Activated T-helper 17 cell treated with anti-CD3 and anti-CD28 coated beads, Interleukin-2, amount 50 U/mL, for 72 hours (primary cell): ENCODE data around the gene EPHB6. TPM values are rescaled to one million over a fixed set of nuclear protein-coding genes. Genes with fewer than 3 reads are reported as not detected.
A peak's percentile ranks its signal among the peaks of the same experiment; 100 is the strongest.

Experiments
- ATAC-seq: fragments of 150-1000 bp; cut with Tn5 transposase; replicated peaks from 2 replicates; pipeline ENCODE4 v1.10.0; 2021; ENCODE audit warnings: mild to moderate bottlenecking, moderate library complexity
- H3K27ac Mint-ChIP-seq: one replicate; pipeline ENCODE4 v1.8.0; 2022; ENCODE audit warnings: mixed read lengths
- H3K27me3 Mint-ChIP-seq: one replicate; pipeline ENCODE4 v1.8.0; 2022; ENCODE audit warnings: mixed read lengths
- H3K36me3 Mint-ChIP-seq: one replicate; pipeline ENCODE4 v1.8.0; 2022; ENCODE audit warnings: low read depth, mild to moderate bottlenecking, mixed read lengths
- H3K4me1 Mint-ChIP-seq: one replicate; pipeline ENCODE4 v1.8.0; 2022; ENCODE audit warnings: mixed read lengths
- H3K4me3 Mint-ChIP-seq: one replicate; pipeline ENCODE4 v1.8.0; 2022; ENCODE audit warnings: mild to moderate bottlenecking, mixed read lengths
- H3K9me3 Mint-ChIP-seq: one replicate; pipeline ENCODE4 v1.8.0; 2022; ENCODE audit warnings: mixed read lengths
- total RNA-seq, 2 donors: library from RNA; stranded (reverse); gene quantifications; one replicate each; pipeline ENCODE4 v1.2.3, GENCODE V29; 2022

Gene EPHB6
- total RNA-seq, 2 donors from 2014 or later = 8.0 to 14.9 TPM

DNA sequence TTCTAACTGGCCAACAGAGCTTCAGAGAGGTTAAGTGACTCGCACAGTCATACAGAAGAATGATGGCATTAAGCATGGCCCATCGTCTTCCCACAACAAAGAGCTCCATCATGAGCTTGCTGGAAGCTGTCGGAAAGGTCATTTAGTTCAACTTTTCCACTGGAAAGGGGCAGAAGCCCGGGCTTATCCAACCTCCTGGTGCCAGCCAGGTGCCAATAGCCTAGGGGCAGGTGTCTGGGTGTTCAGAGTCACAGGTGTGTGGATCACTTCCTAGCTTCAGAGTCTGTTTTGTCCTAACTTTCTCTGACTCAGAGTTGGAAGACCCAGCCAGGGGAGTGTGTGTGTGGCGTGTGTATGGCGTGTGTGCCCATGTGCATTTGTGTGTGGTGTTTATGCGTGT lies 32.0 kb downstream of the EPHB6 start:
- no peak overlapping the region for H3K4me3 Mint-ChIP-seq
- H3K9me3 Mint-ChIP-seq = no peaks in the 10 kb centered on the region
- peaks cover 9% of the 10 kb centered on the region for H3K27me3 Mint-ChIP-seq
- H3K27ac Mint-ChIP-seq = no peak overlapping the region
- no peak for ATAC-seq
- no peaks in the 10 kb centered on the region for H3K4me1 Mint-ChIP-seq
- no peaks in the 10 kb centered on the region for H3K36me3 Mint-ChIP-seq

DNA sequence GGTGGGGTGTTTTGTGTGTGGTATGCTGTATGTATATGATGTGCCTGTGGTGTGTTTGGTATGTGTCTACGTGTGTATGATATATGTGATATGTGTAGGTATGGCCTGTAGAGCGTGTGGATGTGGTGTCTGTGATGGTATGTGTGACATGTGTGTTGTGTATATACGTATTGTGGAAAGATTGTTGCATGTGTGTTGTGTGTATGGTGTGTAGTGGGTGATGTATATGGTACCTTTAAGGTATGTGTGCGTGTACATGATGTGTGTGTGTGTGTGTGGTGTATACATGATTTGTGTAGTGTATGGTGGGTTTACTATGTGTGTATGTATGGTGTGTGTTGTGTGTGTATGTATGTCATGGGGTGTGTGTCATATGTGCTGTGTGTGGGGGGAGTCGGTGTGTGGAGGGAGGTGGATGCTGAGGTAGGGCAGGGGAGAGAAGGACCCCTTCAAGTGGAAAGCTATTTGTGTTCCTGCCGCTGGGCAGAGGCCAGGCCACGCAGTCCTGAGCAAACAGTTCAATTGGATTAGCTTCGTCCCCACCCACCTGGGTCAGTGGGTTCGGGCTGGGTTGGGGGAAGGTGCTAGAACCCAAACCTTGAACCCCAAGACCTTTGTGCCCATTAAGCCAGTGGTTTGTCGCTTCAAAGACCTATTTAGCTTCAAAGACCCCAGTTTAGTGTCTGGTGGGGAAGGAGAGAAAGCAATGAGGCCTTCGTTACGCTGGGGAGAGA lies 32.6 kb downstream of the EPHB6 start:
- H3K36me3 Mint-ChIP-seq = no peaks in the 10 kb centered on the region
- H3K4me3 Mint-ChIP-seq = no peak overlapping the region
- H3K9me3 Mint-ChIP-seq = no peaks in the 10 kb centered on the region
- ATAC-seq = no peak
- H3K4me1 Mint-ChIP-seq = no peaks in the 10 kb centered on the region
- H3K27ac Mint-ChIP-seq = no peak overlapping the region
- H3K27me3 Mint-ChIP-seq = peaks cover 9% of the 10 kb centered on the region

DNA sequence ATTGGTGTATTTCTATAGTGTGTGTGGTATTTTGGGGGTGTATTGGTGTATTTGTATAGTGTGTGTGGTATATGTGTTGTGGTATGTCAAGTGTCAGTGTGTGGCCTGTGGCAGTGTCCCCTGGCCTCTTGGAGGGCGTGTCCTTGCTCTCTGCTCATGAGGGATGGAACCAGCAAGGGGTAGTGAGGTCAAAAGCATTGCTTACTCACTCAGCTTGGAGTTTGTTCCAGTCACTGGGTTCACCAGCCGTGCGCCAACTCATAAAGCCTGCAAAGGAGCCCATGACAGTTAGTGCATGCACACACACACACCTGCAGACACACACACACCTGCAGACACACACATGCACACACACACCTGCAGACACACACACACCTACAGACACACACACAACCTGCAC lies 34.9 kb downstream of the EPHB6 start:
- ATAC-seq = no peak
- no peaks in the 10 kb centered on the region for H3K4me1 Mint-ChIP-seq
- no peaks in the 10 kb centered on the region for H3K9me3 Mint-ChIP-seq
- peaks cover 9% of the 10 kb centered on the region for H3K27me3 Mint-ChIP-seq
- no peaks in the 10 kb centered on the region for H3K36me3 Mint-ChIP-seq
- no peak overlapping the region for H3K27ac Mint-ChIP-seq
- H3K4me3 Mint-ChIP-seq = no peak overlapping the region

DNA sequence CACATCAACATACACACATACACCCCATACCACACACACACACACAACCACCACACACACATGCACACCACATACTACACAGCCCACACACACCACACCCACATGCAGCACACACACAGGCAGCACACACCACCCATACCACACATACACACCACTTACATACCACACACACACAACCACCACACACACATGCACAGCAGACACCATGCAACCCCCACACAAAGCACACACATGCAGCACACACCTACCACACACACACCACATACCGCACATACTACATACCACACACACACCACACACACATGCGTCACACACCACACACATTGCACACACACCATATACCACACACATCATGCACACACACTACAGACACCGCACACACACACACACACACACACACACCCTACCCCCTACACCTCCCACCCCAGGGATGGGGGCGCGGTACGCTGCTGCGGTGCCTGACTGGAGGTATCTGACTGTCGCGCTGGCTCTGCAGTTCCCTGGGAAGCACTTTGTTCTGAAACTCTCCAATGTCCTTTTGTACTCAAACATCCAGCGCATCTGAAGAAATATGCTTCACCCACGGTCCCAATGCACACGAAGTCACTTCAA lies 36.1 kb downstream of the EPHB6 start:
- no peaks in the 10 kb centered on the region for H3K36me3 Mint-ChIP-seq
- peaks cover 9% of the 10 kb centered on the region for H3K27me3 Mint-ChIP-seq
- H3K4me1 Mint-ChIP-seq = no peaks in the 10 kb centered on the region

DNA sequence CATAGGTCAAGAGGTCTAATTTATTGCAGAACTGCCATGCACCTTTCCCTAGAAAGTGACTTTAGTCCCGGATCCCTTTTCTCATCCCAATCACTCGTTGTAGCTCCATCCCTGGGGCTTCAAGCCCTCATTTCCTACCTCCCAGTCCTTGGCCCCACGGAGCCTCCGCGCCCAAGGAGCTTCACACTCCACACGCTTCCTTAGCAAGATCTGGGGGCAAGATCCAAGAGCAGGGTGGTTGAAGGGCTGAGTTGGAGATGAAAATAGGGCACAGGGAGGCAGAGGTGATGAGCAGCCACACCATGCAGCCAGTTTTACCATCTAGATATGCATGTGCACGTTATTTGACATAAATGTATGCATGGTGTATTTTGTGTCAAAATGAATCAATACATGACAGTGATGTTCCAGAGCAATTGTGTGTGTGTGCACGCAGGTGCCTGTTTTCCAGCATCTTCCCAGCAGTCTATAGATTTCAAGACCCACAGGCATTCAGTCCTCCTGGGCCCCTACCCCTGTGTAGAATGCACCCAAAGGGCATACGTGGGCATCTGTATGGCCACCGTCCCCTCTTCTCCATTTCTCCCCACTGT lies 36.7 kb downstream of the EPHB6 start:
- Mint-ChIP-seq H3K9me3 (no peaks in the 10 kb centered on the region), H3K36me3 (no peaks in the 10 kb centered on the region), H3K4me1 (no peaks in the 10 kb centered on the region), H3K27ac (no peak overlapping the region), H3K4me3 (no peak overlapping the region), H3K27me3 (peaks cover 14% of the 10 kb centered on the region)
- no peak for ATAC-seq

More for the DNA sequence above, 36.1 kb downstream of the EPHB6 start:
- no peak for ATAC-seq
- Mint-ChIP-seq H3K27ac (no peak overlapping the region), H3K4me3 (no peak overlapping the region), H3K9me3 (no peaks in the 10 kb centered on the region)

DNA sequence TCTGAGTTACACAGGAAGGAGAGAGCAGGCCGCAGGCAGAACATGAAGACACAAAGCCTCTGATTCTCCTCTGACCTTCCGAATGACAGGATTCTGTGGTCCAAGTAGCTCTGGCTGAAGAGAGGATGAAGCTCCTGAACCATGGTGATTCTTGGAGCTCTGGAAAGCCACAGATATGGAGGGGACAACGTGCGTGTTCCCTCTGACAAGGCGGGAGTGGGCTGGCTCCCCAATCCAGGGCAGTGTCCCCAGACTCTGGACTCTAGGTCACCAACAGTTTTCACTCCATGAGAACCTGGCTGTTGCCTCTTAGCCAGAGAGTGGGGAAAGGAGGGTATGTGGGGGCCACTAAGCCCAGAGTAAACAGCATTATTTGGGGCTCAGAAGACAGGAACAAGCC lies 38.1 kb downstream of the EPHB6 start:
- no peak for ATAC-seq
- Mint-ChIP-seq H3K27ac (no peak overlapping the region), H3K4me1 (no peaks in the 10 kb centered on the region), H3K27me3 (peaks cover 19% of the 10 kb centered on the region), H3K9me3 (no peaks in the 10 kb centered on the region), H3K4me3 (no peak overlapping the region), H3K36me3 (no peaks in the 10 kb centered on the region)

DNA sequence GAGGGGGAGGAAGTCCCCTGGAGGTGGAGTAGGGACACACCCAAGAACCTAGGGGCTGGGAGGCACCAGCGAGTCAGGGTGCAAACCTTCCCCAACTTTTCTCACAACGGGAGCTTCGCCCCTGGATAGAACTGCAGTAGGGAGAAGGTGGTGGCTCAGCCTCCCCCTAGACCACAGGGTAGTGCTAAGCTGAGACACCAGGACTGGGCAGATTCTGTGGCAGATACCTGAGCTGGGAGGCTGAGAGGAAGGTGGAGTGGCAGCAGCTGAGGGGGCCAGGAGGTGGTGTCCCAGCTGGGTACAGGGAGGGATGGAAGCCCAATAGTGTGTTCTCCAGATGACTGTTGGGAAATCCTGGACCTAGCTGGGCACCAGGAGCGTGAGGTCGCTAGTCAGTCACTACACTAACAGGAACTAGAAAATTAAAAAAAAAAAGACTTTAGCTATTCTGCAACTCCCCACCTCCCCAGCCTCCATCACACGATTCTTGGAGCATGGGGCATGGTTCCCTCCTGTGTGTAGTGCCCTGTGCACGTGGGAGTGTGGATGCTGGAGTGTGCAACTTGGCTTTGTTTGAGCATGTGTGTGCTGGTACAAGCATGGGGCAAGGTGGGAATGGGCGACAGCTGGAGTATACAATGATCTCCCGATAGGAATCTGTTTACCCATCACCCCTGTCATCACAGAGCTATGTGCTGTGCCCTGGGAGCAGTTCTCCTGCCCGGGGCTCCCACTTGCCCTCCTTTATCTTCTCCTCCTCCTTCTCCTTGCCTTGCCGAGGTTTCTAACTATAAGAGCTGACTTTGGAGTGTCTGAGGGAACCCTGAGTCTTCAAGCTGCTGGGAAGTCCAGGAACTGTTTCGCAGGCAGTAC lies 39.5 kb downstream of the EPHB6 start:
- no peaks in the 10 kb centered on the region for H3K4me1 Mint-ChIP-seq
- no peak overlapping the region for H3K4me3 Mint-ChIP-seq
- no peak for ATAC-seq
- H3K27ac Mint-ChIP-seq = no peak overlapping the region
- H3K36me3 Mint-ChIP-seq = no peaks in the 10 kb centered on the region
- no peaks in the 10 kb centered on the region for H3K9me3 Mint-ChIP-seq
- peaks cover 19% of the 10 kb centered on the region for H3K27me3 Mint-ChIP-seq

DNA sequence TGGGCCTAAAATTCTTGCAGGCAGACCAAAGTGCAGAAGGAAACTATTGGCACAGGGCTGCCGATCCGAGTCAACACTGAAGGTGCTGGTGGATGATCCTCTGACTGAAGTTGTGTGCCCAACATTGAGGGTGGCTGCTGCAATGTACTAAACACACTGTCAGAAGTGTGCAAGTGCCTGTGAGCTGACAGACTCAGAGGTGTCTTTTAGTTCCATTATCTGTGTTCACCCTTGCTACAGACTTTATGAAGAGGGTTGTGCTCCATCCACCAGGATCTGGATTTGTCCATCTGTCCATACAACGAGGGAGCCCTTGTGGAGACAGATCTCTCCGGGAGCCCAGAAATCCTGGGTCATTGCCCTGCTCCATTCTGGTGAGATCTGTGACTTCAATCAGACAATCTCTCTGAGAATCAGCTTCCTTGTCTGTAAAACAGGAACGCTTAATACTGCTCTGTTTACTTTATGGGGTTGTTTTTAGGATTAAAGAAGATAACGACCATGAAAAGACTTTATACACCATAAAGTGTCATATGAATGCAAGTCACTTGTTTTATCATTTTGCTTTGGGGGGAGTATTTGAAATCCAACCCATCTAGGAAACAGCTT lies 40.2 kb downstream of the EPHB6 start:
- Mint-ChIP-seq H3K4me3 (no peak overlapping the region), H3K27me3 (peaks cover 19% of the 10 kb centered on the region), H3K4me1 (no peaks in the 10 kb centered on the region), H3K27ac (no peak overlapping the region), H3K36me3 (no peaks in the 10 kb centered on the region), H3K9me3 (no peaks in the 10 kb centered on the region)
- no peak for ATAC-seq

DNA sequence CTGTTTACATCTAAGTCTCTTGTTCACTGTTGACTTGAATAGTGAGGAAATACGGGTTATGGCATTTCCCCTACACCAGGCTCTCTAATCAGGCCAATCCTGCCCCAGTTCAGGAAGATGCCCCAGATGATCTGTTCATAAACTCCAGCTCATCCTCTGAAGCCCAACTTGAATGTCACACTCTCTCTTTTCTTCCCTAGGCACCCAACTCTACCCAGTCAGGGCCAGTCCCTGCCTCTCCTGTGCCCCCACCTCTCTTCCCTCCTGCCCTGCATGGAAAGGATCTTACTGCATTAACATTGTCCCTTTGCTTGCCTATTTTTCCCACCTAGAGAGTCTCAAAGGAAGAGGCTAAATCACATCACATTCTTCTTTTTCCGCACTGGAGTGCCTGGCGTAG lies 41.3 kb downstream of the EPHB6 start:
- H3K4me1 Mint-ChIP-seq = no peaks in the 10 kb centered on the region

DNA sequence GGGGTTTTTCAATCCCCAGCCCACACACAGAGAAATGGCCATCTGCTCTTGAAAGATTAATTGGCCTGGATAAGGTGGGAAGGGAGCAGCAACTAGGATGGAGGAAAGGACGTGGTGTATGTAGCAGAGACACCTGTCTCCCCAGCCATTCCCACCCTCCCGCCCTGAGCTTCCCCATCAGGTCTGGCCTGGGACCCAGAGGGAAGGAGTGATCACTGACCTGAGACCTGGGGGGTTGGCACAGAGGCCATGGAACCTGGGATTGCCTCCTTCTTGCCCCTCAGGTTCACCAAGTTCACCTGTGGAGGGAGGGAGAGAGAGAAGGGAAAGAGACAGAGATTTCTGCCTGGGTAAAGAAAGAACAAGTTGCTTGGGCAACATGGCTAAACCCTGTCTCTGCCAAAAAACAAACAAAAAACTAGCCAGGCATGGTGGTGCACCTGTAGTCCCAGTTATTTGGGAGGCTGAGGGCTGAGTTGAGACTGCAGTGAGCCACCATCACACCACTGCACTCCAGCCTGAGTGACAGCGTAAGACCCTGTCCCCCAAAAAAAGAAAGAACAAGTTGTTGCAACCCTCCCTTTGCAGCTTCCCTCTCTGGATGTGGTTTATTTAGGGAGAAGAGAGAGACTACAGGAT lies 42.0 kb downstream of the EPHB6 start:
- Mint-ChIP-seq H3K27ac (peak overlapping the region; percentile 2), H3K9me3 (no peaks in the 10 kb centered on the region), H3K36me3 (no peaks in the 10 kb centered on the region), H3K4me1 (no peaks in the 10 kb centered on the region), H3K27me3 (peaks cover 14% of the 10 kb centered on the region), H3K4me3 (no peak overlapping the region)
- no peak for ATAC-seq

More for the DNA sequence above, 41.3 kb downstream of the EPHB6 start:
- ATAC-seq = no peak
- no peaks in the 10 kb centered on the region for H3K9me3 Mint-ChIP-seq
- H3K36me3 Mint-ChIP-seq = no peaks in the 10 kb centered on the region
- peak overlapping the region; percentile 2 for H3K27ac Mint-ChIP-seq
- H3K27me3 Mint-ChIP-seq = peaks cover 14% of the 10 kb centered on the region
- H3K4me3 Mint-ChIP-seq = no peak overlapping the region

DNA sequence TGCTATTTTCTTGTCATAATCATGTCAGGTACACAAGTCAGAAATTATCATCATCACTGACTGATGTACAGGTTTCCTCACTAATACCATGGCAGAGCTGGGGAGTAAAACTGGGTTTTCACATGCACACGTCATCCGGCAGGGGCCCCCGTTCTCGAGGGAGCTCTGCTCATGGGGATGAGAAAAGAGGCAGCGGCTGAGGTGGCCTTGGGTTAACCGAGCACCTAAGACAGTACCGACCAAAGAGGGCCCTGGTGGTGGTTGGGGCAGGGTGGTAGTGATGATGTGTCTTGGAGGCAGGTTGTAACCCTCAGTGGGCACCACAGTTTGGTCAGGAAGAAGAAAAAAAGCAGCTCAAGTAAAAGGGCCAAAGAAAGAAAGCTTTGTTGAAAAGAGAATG lies 42.8 kb downstream of the EPHB6 start:
- Mint-ChIP-seq H3K4me1 (no peaks in the 10 kb centered on the region), H3K4me3 (no peak overlapping the region), H3K27ac (no peak overlapping the region), H3K27me3 (peaks cover 14% of the 10 kb centered on the region), H3K9me3 (no peaks in the 10 kb centered on the region), H3K36me3 (no peaks in the 10 kb centered on the region)
- no peak for ATAC-seq

DNA sequence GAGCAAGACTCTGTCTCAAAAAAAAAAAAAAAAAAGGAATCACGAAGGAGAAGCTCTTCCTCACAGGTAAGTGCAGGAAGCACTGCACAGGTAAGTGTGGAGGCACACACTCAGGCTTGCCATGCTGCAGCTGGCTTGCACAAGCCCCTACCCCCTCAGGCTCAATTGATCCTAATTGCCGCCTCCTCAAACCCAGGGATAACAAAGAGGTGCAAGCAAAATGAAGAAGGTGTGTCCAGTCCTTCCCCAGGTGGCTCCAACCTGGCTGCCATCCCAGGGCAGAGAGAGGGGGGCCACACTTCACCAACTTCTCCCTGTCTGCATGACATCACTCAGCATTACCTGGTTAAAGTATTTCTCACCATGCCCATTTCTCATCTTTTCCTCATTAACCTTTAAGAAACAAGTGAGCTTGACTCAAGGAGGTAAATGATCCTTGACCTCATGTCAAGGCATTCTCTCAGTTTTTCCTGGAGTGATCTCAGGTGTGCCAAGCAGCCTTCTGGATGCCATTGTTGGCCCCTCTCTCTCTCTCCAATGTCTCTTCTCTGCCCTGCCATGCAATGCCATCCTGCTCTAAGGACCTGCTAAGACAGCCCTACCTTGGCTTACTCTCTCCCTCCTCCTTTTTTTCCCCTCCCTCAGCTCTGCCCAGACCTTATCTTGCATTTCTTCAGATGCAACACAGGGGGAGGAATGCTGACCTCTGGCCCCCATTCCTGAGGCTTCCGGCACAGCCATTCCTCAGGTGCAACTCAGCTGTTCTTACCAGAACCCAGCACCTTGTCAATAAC lies 43.7 kb downstream of the EPHB6 start:
- H3K9me3 Mint-ChIP-seq = no peaks in the 10 kb centered on the region
- ATAC-seq = no peak
- H3K36me3 Mint-ChIP-seq = no peaks in the 10 kb centered on the region
- H3K27me3 Mint-ChIP-seq = peaks cover 14% of the 10 kb centered on the region
- no peaks in the 10 kb centered on the region for H3K4me1 Mint-ChIP-seq
- no peak overlapping the region for H3K4me3 Mint-ChIP-seq
- H3K27ac Mint-ChIP-seq = no peak overlapping the region

DNA sequence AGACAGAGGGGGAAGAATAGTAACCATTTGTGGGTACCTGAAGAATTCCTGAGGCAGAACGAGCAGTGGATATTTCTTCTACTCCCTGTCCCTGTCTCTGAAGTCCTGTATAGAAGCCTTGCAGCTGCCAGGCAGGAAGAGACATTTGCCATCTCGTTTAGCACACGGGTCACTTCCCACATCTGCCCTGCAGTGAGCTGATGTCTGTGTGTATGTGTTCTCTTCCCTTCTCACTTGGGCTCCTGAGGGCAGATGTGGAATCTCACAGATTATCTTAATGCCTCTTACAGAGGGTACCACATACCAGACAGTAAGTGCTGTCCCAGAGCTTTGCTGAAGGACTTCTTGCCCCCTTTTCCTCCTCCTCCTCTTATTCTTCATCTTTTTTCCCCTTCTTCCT lies 44.8 kb downstream of the EPHB6 start:
- H3K27ac Mint-ChIP-seq = no peak overlapping the region
- H3K9me3 Mint-ChIP-seq = no peaks in the 10 kb centered on the region
- H3K4me1 Mint-ChIP-seq = no peaks in the 10 kb centered on the region
- ATAC-seq = no peak
- no peaks in the 10 kb centered on the region for H3K36me3 Mint-ChIP-seq
- H3K4me3 Mint-ChIP-seq = no peak overlapping the region
- peaks cover 14% of the 10 kb centered on the region for H3K27me3 Mint-ChIP-seq
